T-cell (primary cell): Measurements from ENCODE around the gene PEAK3. TPM values are rescaled to one million over a fixed set of nuclear protein-coding genes. Genes with fewer than 3 reads are reported as not detected.

Experiments
- ATAC-seq, 4 experiments: fragments of 200-7000 bp in 3 of 4; fragments of 150-1000 bp in 1 of 4; cut with Tn5 transposase; replicated peaks in 1 of 4; 1 replicate in 3 of 4; 2 replicates in 1 of 4; pipeline ENCODE4 v1.10.0; 2021; ENCODE audit warnings: moderate library complexity in 3 of 4, mild to moderate bottlenecking in 2 of 4, moderate number of reproducible peaks in 1 of 4
- CTCF ChIA-PET, 2 donors: fragments of 300-600 bp; sonication (Branson Sonifier 250); formaldehyde crosslinking; loops; one replicate each; lab custom pipeline; 2022; ENCODE audit warnings: antibody characterized with exemption in 2 of 2; lab: Charles Lee
- POLR2A ChIA-PET, 2 donors: fragments of 300-600 bp; sonication (Branson Sonifier 250); formaldehyde crosslinking; loops; one replicate each; lab custom pipeline; 2022; ENCODE audit warnings: antibody characterized with exemption in 2 of 2; lab: Charles Lee
- DNase-seq, 35 experiments: peaks; one replicate each; pipeline versions ENCODE4 v3.0.0 to v3.0.0-alpha.2; 2013 to 2023
- H3K27ac ChIP-seq: one replicate; pipeline ENCODE4 v1.5.1; 2013; ENCODE audit warnings: low read length
- H3K27me3 ChIP-seq, 2 experiments: replicated peaks in 1 of 2; 1 replicate in 1 of 2; 2 replicates in 1 of 2; pipeline versions ENCODE4 v1.6.1 to v1.7.0; 2013; ENCODE audit warnings: low read length in 1 of 2, mixed read lengths in 1 of 2; ENCODE audit not compliant: control insufficient read depth in 2 of 2, insufficient read depth in 2 of 2; ENCODE audit errors: extremely low read depth in 1 of 2
- H3K36me3 ChIP-seq, 2 donors: 1 replicate in 1 of 2; 2 replicates in 1 of 2; pipeline versions ENCODE4 v1.6.1 to v1.7.0; 2013; ENCODE audit warnings: low read length in 1 of 2; ENCODE audit not compliant: control insufficient read depth in 2 of 2, insufficient read depth in 1 of 2; ENCODE audit errors: extremely low read depth in 1 of 2
- H3K4me1 ChIP-seq, 2 experiments: 1 replicate in 1 of 2; 2 replicates in 1 of 2; pipeline versions ENCODE4 v1.6.1 to v1.7.0; 2013; ENCODE audit warnings: low read length in 2 of 2, mixed read lengths in 1 of 2; ENCODE audit not compliant: insufficient read depth in 2 of 2, control insufficient read depth in 1 of 2; ENCODE audit errors: extremely low read depth in 1 of 2
- H3K4me3 ChIP-seq, 2 donors: 1 replicate in 1 of 2; 2 replicates in 1 of 2; pipeline versions ENCODE4 v1.5.1 to v1.7.0; 2013; ENCODE audit warnings: mild to moderate bottlenecking in 2 of 2, low read length in 1 of 2, moderate library complexity in 1 of 2; ENCODE audit not compliant: control insufficient read depth in 1 of 2; ENCODE audit errors: extremely low read depth in 1 of 2
- H3K9me3 ChIP-seq: 2 replicates; pipeline ENCODE4 v1.7.0; 2013
- H3K27ac Mint-ChIP-seq, 2 donors: one replicate each; pipeline ENCODE4 v1.8.0; 2020 to 2021; ENCODE audit warnings: mild to moderate bottlenecking in 2 of 2, mixed read lengths in 2 of 2
- H3K27me3 Mint-ChIP-seq, 2 donors: one replicate each; pipeline ENCODE4 v1.8.0; 2021 to 2022; ENCODE audit warnings: mixed read lengths in 2 of 2
- H3K36me3 Mint-ChIP-seq: one replicate; pipeline ENCODE4 v1.8.0; 2021; ENCODE audit warnings: mixed read lengths
- H3K4me1 Mint-ChIP-seq, 3 donors: one replicate each; pipeline ENCODE4 v1.8.0; 2020 to 2022; ENCODE audit warnings: mixed read lengths in 3 of 3, mild to moderate bottlenecking in 1 of 3
- H3K4me3 Mint-ChIP-seq, 3 donors: one replicate each; pipeline ENCODE4 v1.8.0; 2020 to 2022; ENCODE audit warnings: mild to moderate bottlenecking in 3 of 3, mixed read lengths in 3 of 3, moderate library complexity in 3 of 3
- H3K9me3 Mint-ChIP-seq, 3 donors: one replicate each; pipeline ENCODE4 v1.8.0; 2020 to 2022; ENCODE audit warnings: mixed read lengths in 3 of 3
- WGBS: methylation state at CpG from one replicate; pipeline ENCODE4 v1.1.5; 2013; ENCODE audit warnings: missing lambda C conversion rate; ENCODE audit not compliant: insufficient coverage; 5-methylcytosine and 5-hydroxymethylcytosine counted together
- total RNA-seq, 35 experiments: library from RNA in 6 of 35; stranded (reverse) in 6 of 35; fragments of 120-200 nt in 1 of 35; gene quantifications; one replicate each; pipeline versions ENCODE4 v1.2.1 to v1.2.4 and lab custom pipeline; 2013 to 2026

The PEAK3 gene
- total RNA-seq, 5 donors from 2014 or later (not counting 1 experiment from before 2014, with no cell fraction given) = 0.22 to 0.49 (median 0.30) TPM; not detected in 2

DNA sequence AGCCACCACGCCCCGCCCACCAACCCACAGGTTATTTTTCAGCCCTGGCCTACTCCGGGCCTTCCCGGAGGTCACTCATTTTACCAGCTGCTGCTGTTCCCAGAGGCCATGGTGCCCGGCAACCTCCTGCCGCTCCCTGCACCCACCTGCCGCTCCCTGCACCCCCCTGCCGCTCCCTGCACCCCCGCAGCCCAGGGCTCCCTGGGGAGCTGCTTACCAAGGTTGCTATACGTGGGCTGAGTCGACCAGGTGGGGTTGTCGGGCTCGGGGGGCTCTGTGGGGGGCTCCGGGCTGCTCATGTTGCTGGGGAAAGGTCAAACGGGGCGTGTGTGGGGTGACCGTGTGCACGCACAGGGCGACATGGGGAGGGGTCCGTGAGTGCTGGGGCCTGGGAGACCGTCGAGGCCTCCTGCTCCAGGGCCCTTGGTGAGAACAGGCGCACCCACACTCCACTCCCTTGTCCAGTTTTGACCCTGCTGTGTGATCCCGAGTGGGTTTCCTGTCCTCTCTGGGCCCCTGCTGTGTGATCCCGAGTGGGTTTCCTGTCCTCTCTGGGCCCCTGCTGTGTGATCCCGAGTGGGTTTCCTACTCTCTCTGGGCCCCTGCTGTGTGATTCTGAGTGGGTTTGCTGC is 1.2 kb downstream of the PEAK3 start:
- H3K9me3 ChIP-seq = no peaks in the 10 kb centered on the region
- ChIA-PET POLR2A (no interaction called here), CTCF (no interaction called here)
- WGBS = 85% methylated on average over 16 of the region's 26 CpGs
- no peaks in the 10 kb centered on the region for H3K27me3 Mint-ChIP-seq
- H3K9me3 Mint-ChIP-seq = no peaks in the 10 kb centered on the region
- H3K4me3 Mint-ChIP-seq = no peak overlapping the region
- no peak for ATAC-seq
- H3K27me3 ChIP-seq = no peaks in the 10 kb centered on the region
- no peak overlapping the region for H3K27ac ChIP-seq
- peak overlapping the region in 1 of 2 donors; percentile 4 for H3K27ac Mint-ChIP-seq
- peaks cover 6 to 20% (median 19%) of the 10 kb centered on the region in 3 donors for H3K4me1 Mint-ChIP-seq
- no peak overlapping the region for H3K4me3 ChIP-seq
- no peak for DNase-seq
- H3K36me3 ChIP-seq = peaks cover 0 to 6% of the 10 kb centered on the region in 2 donors
- peaks cover 7 to 25% of the 10 kb centered on the region in 2 experiments for H3K4me1 ChIP-seq
- H3K36me3 Mint-ChIP-seq = peaks cover 3% of the 10 kb centered on the region

DNA sequence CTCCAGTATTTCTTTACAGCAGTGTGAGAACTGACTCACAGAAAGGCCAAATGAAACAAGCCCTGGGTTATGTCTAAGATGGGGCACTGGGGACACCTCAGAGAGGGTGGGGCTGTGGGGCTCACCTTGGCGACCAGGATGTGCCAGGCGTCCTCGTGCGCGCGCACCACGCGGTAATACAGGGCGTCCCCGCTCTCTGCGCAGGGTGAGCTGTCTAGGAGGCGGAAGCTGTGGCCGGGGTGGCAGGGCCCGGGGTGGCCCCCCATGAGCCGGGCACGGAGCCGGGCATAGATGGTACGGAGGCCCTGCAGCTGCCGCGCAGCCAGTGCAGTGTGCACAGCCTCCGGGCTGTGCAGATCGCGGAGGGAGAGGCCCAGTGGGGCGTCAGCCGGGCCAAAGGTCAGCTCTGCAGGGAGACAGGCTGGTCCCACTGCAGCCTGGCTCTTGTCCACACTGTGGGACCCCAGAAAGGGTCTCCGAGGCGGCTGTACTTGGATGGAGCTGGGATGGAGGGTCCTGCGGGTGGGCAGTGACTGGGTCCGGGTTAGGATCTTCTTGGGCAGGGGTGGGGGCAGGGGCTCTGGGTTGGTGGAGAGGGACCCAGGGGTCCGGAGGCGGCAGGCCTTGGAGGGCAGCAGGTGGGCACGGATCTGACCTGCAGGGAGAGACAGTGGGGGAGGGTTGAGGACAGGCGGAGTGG is 3.4 kb downstream of the PEAK3 start:
- Histone ChIP-seq H3K36me3 (peaks cover 0 to 6% of the 10 kb centered on the region in 2 donors), H3K27me3 (no peaks in the 10 kb centered on the region), H3K4me1 (peaks cover 8 to 43% of the 10 kb centered on the region in 2 experiments), H3K4me3 (no peak overlapping the region), H3K9me3 (no peaks in the 10 kb centered on the region), H3K27ac (no peak overlapping the region)
- H3K4me1 Mint-ChIP-seq = peaks cover 21 to 35% (median 32%) of the 10 kb centered on the region in 3 donors
- POLR2A ChIA-PET = interaction anchor here in 1 of 2 donors (0.6 kb wide), 1 partner anchor 51 kb away, joined by 3 read pairs; no protein-coding TSS in a partner anchor
- CTCF ChIA-PET = no interaction called here
- no peak for DNase-seq
- WGBS = 95% methylated on average over 28 of the region's 33 CpGs
- H3K36me3 Mint-ChIP-seq = peaks cover 7% of the 10 kb centered on the region
- H3K4me3 Mint-ChIP-seq = no peak overlapping the region
- ATAC-seq = no peak
- no peaks in the 10 kb centered on the region for H3K27me3 Mint-ChIP-seq
- H3K9me3 Mint-ChIP-seq = no peaks in the 10 kb centered on the region
- no peak overlapping the region for H3K27ac Mint-ChIP-seq

DNA sequence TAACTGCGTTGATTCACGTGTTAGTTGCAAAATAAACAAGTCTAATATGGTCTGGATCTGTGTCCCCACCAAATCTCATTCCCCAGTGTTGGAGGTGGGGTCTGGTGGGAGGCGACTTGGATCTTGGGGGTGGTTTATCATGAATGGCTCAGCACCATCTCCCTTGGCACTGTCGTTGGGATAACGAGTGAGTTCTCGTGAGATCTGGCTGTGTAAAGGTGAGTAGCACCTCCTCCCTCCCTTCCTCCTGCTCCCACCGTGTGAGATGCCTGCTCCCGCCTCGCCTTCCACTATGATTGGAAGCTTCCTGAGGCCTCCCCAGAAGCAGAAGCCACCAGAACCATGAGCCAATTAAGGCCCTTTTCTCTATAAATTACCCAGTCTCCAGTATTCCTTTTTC is 4.8 kb downstream of the PEAK3 start:
- CTCF ChIA-PET = no interaction called here
- DNase-seq = no peak

DNA sequence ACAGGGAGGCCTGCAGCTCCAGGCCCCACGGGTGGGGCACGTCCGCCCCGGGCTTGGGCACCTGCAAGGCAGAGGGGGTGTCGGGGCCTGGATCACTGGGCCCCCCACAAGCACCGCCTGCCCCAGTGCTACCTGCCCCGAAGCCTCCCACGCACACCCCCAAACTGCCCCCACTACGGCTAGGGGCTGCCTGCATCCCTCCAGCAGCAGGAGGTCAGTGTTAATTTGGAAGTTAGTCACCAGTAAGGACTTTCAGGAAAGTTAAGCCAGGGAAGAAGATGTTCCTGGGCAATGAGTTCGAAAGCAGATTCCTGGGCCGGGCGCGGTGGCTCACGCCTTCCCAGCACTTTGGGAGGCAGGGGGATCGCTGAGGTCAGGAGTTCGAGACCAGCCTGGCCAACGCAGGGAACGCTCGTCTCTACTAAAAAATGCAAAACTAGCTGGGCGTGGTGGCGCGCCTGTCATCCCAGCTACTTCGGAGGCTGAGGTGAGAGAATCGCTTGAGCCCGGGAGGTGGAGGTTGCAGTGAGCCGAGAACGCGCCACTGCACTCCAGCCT is 5.5 kb downstream of the PEAK3 start:
- no peaks in the 10 kb centered on the region for H3K9me3 ChIP-seq
- DNase-seq (no peak), ATAC-seq (no peak)
- H3K4me1 Mint-ChIP-seq = peaks cover 33 to 36% (median 35%) of the 10 kb centered on the region in 3 donors
- WGBS = 96% methylated on average over 21 of the region's 28 CpGs
- peak overlapping the region; percentile 15 to 55 for H3K27ac Mint-ChIP-seq
- ChIA-PET CTCF (no interaction called here), POLR2A (no interaction called here)
- peaks cover 0 to 27% of the 10 kb centered on the region in 2 donors for H3K36me3 ChIP-seq
- peaks cover 2 to 48% of the 10 kb centered on the region in 2 experiments for H3K4me1 ChIP-seq
- H3K27ac ChIP-seq = no peak overlapping the region
- H3K4me3 Mint-ChIP-seq = no peak overlapping the region
- H3K9me3 Mint-ChIP-seq = no peaks in the 10 kb centered on the region
- no peaks in the 10 kb centered on the region for H3K27me3 Mint-ChIP-seq
- no peaks in the 10 kb centered on the region for H3K27me3 ChIP-seq
- peaks cover 14% of the 10 kb centered on the region for H3K36me3 Mint-ChIP-seq
- no peak overlapping the region for H3K4me3 ChIP-seq

More for the DNA sequence above, 4.8 kb downstream of the PEAK3 start:
- WGBS = 90% methylated on average over 3 of the region's 9 CpGs
- Histone ChIP-seq H3K27ac (no peak overlapping the region), H3K4me3 (no peak overlapping the region), H3K27me3 (no peaks in the 10 kb centered on the region), H3K9me3 (no peaks in the 10 kb centered on the region), H3K4me1 (peaks cover 6 to 49% of the 10 kb centered on the region in 2 experiments), H3K36me3 (peaks cover 0 to 20% of the 10 kb centered on the region in 2 donors)
- Mint-ChIP-seq H3K9me3 (no peaks in the 10 kb centered on the region), H3K4me1 (peaks cover 28 to 37% (median 33%) of the 10 kb centered on the region in 3 donors), H3K27me3 (no peaks in the 10 kb centered on the region), H3K36me3 (peaks cover 10% of the 10 kb centered on the region), H3K27ac (peak overlapping the region; percentile 15 to 55), H3K4me3 (no peak overlapping the region)
- no peak for ATAC-seq
- POLR2A ChIA-PET = interaction anchor here in 1 of 2 donors (0.7 kb wide), 1 partner anchor 1394 kb away, joined by 4 read pairs; no protein-coding TSS in a partner anchor

DNA sequence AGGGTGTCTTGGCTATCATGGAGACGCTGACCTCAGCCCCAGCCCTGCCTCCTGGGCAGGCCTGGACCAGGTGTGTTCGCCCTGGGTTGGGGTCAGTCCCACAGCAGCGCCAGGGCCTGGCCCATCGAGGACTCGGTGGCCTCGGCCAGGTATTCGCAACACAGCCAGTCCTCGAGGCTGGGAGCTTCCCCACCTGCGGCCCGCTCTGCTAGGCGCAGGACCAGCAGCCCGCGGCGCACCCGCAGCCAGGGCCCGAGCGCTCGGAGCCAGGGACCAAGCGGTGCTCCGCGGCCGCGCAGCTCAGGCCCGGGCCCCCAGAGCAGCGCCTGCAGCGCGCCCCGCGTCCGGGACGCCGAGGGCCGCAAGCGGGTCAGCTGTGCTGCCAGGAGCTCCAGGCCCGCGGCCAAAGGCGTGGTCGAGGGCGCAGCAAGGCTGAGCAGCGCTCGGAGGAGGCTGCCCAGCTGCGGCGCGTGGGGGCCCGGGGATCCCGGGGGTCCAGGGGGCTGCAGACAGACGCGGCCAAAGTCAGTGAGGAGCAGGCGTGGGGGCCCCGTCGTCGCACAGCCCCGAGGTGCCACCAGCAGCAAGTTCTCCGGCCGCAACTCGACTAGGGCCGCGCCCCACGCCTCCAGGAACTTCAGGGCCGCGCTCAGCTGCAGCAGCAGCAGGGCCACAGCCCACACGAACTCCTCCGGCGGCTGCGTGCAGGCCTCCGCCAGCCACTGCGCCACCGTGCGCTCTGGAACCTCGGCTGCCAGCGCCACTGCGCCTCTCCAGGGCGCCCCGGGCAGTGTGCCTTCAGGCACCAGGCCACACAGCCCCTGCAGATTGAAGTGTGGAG is 6.2 kb downstream of the PEAK3 start:
- H3K4me1 ChIP-seq = peaks cover 2 to 52% of the 10 kb centered on the region in 2 experiments

More for the DNA sequence above, 6.2 kb downstream of the PEAK3 start:
- Histone ChIP-seq H3K36me3 (peaks cover 0 to 30% of the 10 kb centered on the region in 2 donors), H3K4me3 (no peak overlapping the region), H3K27me3 (no peaks in the 10 kb centered on the region), H3K27ac (no peak overlapping the region), H3K9me3 (no peaks in the 10 kb centered on the region)
- DNase-seq = peak in 1 of 35 experiments; percentile 15
- ChIA-PET CTCF (no interaction called here), POLR2A (no interaction called here)
- ATAC-seq = no peak
- Mint-ChIP-seq H3K9me3 (no peaks in the 10 kb centered on the region), H3K27ac (no peak overlapping the region), H3K36me3 (peaks cover 17% of the 10 kb centered on the region), H3K27me3 (no peaks in the 10 kb centered on the region), H3K4me3 (no peak overlapping the region), H3K4me1 (peaks cover 36 to 38% (median 37%) of the 10 kb centered on the region in 3 donors)
- WGBS = 95% methylated on average over 66 of the region's 74 CpGs
